Heart left ventricle (tissue), 16 donors: ENCODE results near the gene TLK1. TPM values are rescaled to one million over a fixed set of nuclear protein-coding genes. Genes with fewer than 3 reads are reported as not detected.

Experiments used
- ATAC-seq, 4 donors: fragments of 200-7000 bp; cut with Tn5 transposase; one replicate each; pipeline ENCODE4 v1.9.1; 2020 to 2022; ENCODE audit warnings: moderate library complexity in 4 of 4, mild to moderate bottlenecking in 3 of 4, moderate number of reproducible peaks in 1 of 4
- DNase-seq, 5 donors: peaks; one replicate each; pipeline ENCODE4 v3.0.0-alpha.2; 2020
- H3K27ac ChIP-seq, 12 donors: fragments of 200-600 bp; sonication (generic) in 4 of 12; one replicate each; pipeline versions ENCODE4 v1.5.0 to v1.8.0; 2016 to 2022; ENCODE audit warnings: mild to moderate bottlenecking in 2 of 12
- H3K27me3 ChIP-seq, 9 donors: fragments of 200-600 bp; sonication (generic) in 2 of 9; one replicate each; pipeline versions ENCODE4 v1.5.1 to v1.8.0; 2016 to 2022; ENCODE audit warnings: mild to moderate bottlenecking in 3 of 9
- H3K36me3 ChIP-seq, 9 donors: fragments of 200-600 bp; sonication (generic) in 2 of 9; one replicate each; pipeline versions ENCODE4 v1.5.0 to v1.8.0; 2018 to 2022; ENCODE audit warnings: mild to moderate bottlenecking in 2 of 9
- H3K4me1 ChIP-seq, 12 donors: fragments of 200-600 bp; sonication (generic) in 4 of 12; one replicate each; pipeline versions ENCODE4 v1.5.0 to v1.8.0; 2016 to 2022; ENCODE audit warnings: mild to moderate bottlenecking in 3 of 12
- H3K4me3 ChIP-seq, 12 donors: fragments of 200-600 bp; sonication (generic) in 4 of 12; one replicate each; pipeline versions ENCODE4 v1.5.0 to v1.8.0; 2017 to 2022; ENCODE audit warnings: mild to moderate bottlenecking in 9 of 12, moderate library complexity in 4 of 12
- H3K9me3 ChIP-seq, 12 donors: fragments of 200-600 bp; sonication (generic) in 4 of 12; one replicate each; pipeline versions ENCODE4 v1.5.0 to v1.8.0; 2016 to 2022; ENCODE audit warnings: mild to moderate bottlenecking in 1 of 12
- CTCF ChIP-seq, 12 donors: fragments of 200-600 bp; sonication (generic) in 4 of 12; IDR thresholded peaks; one replicate each; pipeline versions ENCODE4 v1.5.0 to v1.8.0; 2018 to 2022; ENCODE audit warnings: antibody characterized with exemption in 12 of 12, mild to moderate bottlenecking in 5 of 12
- POLR2A ChIP-seq, 2 donors: fragments of 450-650 bp; IDR thresholded peaks; one replicate each; pipeline ENCODE4 v1.6.1; 2017; ENCODE audit warnings: antibody characterized with exemption in 2 of 2, mild to moderate bottlenecking in 2 of 2, moderate library complexity in 2 of 2
- WGBS, 4 donors: extraction: QIAGEN DNeasy Blood & Tissue Kit in 2 of 4; methylation state at CpG; one replicate each; pipeline versions ENCODE4 v1.1.5 to v1.1.7; 2013 to 2018; 5-methylcytosine and 5-hydroxymethylcytosine counted together
- intact Hi-C, 10 donors: fragments of 100-400 bp; cut with DNase I; formaldehyde crosslinking; loops; one replicate each; pipeline versions ENCODE4 v1.11.1 to v1.14.2; 2022
- polyA plus RNA-seq, 2 donors: library from polyadenylated mRNA; stranded (reverse); fragments of 200-250 nt; gene quantifications; one replicate each; pipeline ENCODE4 v1.2.3, GENCODE V29; 2013
- total RNA-seq, 9 donors: library from RNA; depleted of rRNA in 2 of 9; stranded (reverse); fragments of >200 nt in 2 of 9; fragmentation: NEBNext Ultra II Directional in 3 of 9; extraction: Animal tissue kit (Norgen Biotek cat#: 25700) in 3 of 9; gene quantifications; one replicate each; pipeline versions ENCODE4 v1.1.0 to v1.2.4, GENCODE V29; 2016 to 2023
- donor health status: ischemic (EF 13 %, LVEDD 7.1; RV severe dilation, severe dysfunction).
- donor health status: healthy with polysubstance abuse.
- donor health status: DM: no; HTN: yes; CAD: no.
- donor health status: DM: no; HTN: no; CAD: no.
- donor health status: ischemic (EF 25% LVEDD 6.9; RV normal size, moderate dysfunction).
- donor health status: ischemic (EF 25% LVEDD 5.7; RV mildly dilated, moderate dysfunction).
- donor health status: healthy.
- donor health status: DM: yes; HTN: yes; CAD: no.
- donor health status: ischemic (EF 35%, LVEDD 5.7; RV mildly dilated, moderate dysfunction).
- donor health status: nonischemic (EF 11% LVEDD 7.7; RV severe dilation, severe dysfunction).
- donor health status: DM: yes; HTN: yes; CAD: no.
- donor health status: PGD.
- donor health status: ischemic (EF 29% LVEDD 5.4; RV normal size, mild dysfunction).
- donor health status: nonischemic (EF 23%, LVEDD 6.1; RV moderate dilation, normal function).

The TLK1 gene
- total and polyA plus RNA-seq, 11 donors = 7.2 to 41.4 (median 26.8) TPM

GRCh38 chr2:171185165-171185818, 24.6 kb upstream of the TLK1 start:
- H3K36me3 ChIP-seq = no peaks in the 10 kb centered on the region
- no peak overlapping the region for H3K4me3 ChIP-seq
- DNase-seq (no peak), ATAC-seq (no peak)
- 55 to 75% (median 65%) methylated on average over 2 of the region's 2 CpGs for WGBS, 4 donors
- H3K27me3 ChIP-seq = no peaks in the 10 kb centered on the region
- H3K9me3 ChIP-seq = no peaks in the 10 kb centered on the region
- intact Hi-C loops = no loop called here
- no peak overlapping the region for H3K27ac ChIP-seq
- TF ChIP-seq CTCF (IDR thresholded peaks at IDR 0.05) (no peak), POLR2A (IDR thresholded peaks at IDR 0.05) (no peak)
- peaks cover 0 to 12% (median 0%) of the 10 kb centered on the region in 12 donors for H3K4me1 ChIP-seq

- Histone ChIP-seq H3K4me1 (peaks cover 0 to 12% (median 0%) of the 10 kb centered on the region in 12 donors), H3K36me3 (no peaks in the 10 kb centered on the region), H3K4me3 (peak overlapping the region in 1 of 12 donors; percentile 16), H3K27ac (no peak overlapping the region), H3K9me3 (no peaks in the 10 kb centered on the region), H3K27me3 (no peaks in the 10 kb centered on the region)
- 34 to 48% (median 44%) methylated on average over 9 of the region's 9 CpGs for WGBS, 4 donors
- intact Hi-C loops = no loop called here
- TF ChIP-seq CTCF (IDR thresholded peaks at IDR 0.05) (no peak), POLR2A (IDR thresholded peaks at IDR 0.05) (no peak)
- ATAC-seq (no peak), DNase-seq (no peak)
These were observed 20.7 kb upstream of the TLK1 start for GRCh38 chr2:171181064-171182049.

GRCh38 chr2:171180229-171180930, 19.7 kb upstream of the TLK1 start:
- H3K4me1 ChIP-seq = peaks cover 0 to 9% (median 0%) of the 10 kb centered on the region in 12 donors
- ATAC-seq = no peak
- H3K4me3 ChIP-seq = no peak overlapping the region
- intact Hi-C loops = no loop called here
- H3K27me3 ChIP-seq = no peaks in the 10 kb centered on the region
- no peak for TF ChIP-seq CTCF (IDR thresholded peaks at IDR 0.05)
- no peak for TF ChIP-seq POLR2A (IDR thresholded peaks at IDR 0.05)
- 81 to 87% (median 84%) methylated on average over 3 of the region's 3 CpGs for WGBS, 4 donors
- no peak for DNase-seq
- H3K36me3 ChIP-seq = no peaks in the 10 kb centered on the region
- H3K9me3 ChIP-seq = no peaks in the 10 kb centered on the region
- H3K27ac ChIP-seq = no peak overlapping the region
